Measurements from ENCODE around the gene AACS. TPM values are rescaled to one million over a fixed set of nuclear protein-coding genes. Genes with fewer than 3 reads are reported as not detected.

The AACS gene
- total RNA-seq, 1 donor from 2014 or later = 16.7 TPM

GRCh38 chr12:125151284-125151683 is 86.0 kb downstream of the AACS start:
- DNase-seq (ENCODE audit: low read depth in 2 of 2) = no peak

- no peak for DNase-seq (ENCODE audit: low read depth in 2 of 2)
Observed at GRCh38 chr12:125152463-125152862, 87.2 kb downstream of the AACS start.

- DNase-seq (ENCODE audit: low read depth in 2 of 2) = no peak
Observed at GRCh38 chr12:125155366-125155765, 90.1 kb downstream of the AACS start.

GRCh38 chr12:125157177-125157576 is 91.9 kb downstream of the AACS start:
- DNase-seq (ENCODE audit: low read depth in 2 of 2) = no peak

GRCh38 chr12:125159702-125160101 is 94.5 kb downstream of the AACS start:
- no peak for DNase-seq (ENCODE audit: low read depth in 2 of 2)

GRCh38 chr12:125160281-125160955 is 95.2 kb downstream of the AACS start:
- no peak for DNase-seq (ENCODE audit: low read depth in 2 of 2)

GRCh38 chr12:125161712-125162022 is 96.4 kb downstream of the AACS start:
- no peak for DNase-seq (ENCODE audit: low read depth in 2 of 2)

- no peak for DNase-seq (ENCODE audit: low read depth in 2 of 2)
Observed at GRCh38 chr12:125162489-125163028, 97.3 kb downstream of the AACS start.

- no peak for DNase-seq (ENCODE audit: low read depth in 2 of 2)
Observed at GRCh38 chr12:125163148-125163547, 97.9 kb downstream of the AACS start.

- DNase-seq (ENCODE audit: low read depth in 2 of 2) = no peak
Observed at GRCh38 chr12:125164541-125164940, 99.3 kb downstream of the AACS start.

GRCh38 chr12:125166041-125166440 is 100.8 kb downstream of the AACS start:
- DNase-seq (ENCODE audit: low read depth in 2 of 2) = no peak

GRCh38 chr12:125167658-125168057 is 102.4 kb downstream of the AACS start:
- no peak for DNase-seq (ENCODE audit: low read depth in 2 of 2)

GRCh38 chr12:125169451-125169850 is 104.2 kb downstream of the AACS start:
- DNase-seq (ENCODE audit: low read depth in 2 of 2) = no peak

- DNase-seq (ENCODE audit: low read depth in 2 of 2) = no peak
Observed at GRCh38 chr12:125169870-125170269, 104.6 kb downstream of the AACS start.

- no peak for DNase-seq (ENCODE audit: low read depth in 2 of 2)
Observed at GRCh38 chr12:125171267-125171666, 106.0 kb downstream of the AACS start.

- no peak for DNase-seq (ENCODE audit: low read depth in 2 of 2)
Observed at GRCh38 chr12:125172231-125172850, 107.1 kb downstream of the AACS start.

GRCh38 chr12:125175576-125175975 is 110.3 kb downstream of the AACS start:
- DNase-seq (ENCODE audit: low read depth in 2 of 2) = no peak

GRCh38 chr12:125178222-125178621 is 113.0 kb downstream of the AACS start:
- no peak for DNase-seq (ENCODE audit: low read depth in 2 of 2)

GRCh38 chr12:125180144-125180543 is 114.9 kb downstream of the AACS start:
- DNase-seq (ENCODE audit: low read depth in 2 of 2) = no peak

- no peak for DNase-seq (ENCODE audit: low read depth in 2 of 2)
Observed at GRCh38 chr12:125181107-125181506, 115.9 kb downstream of the AACS start.

- DNase-seq (ENCODE audit: low read depth in 2 of 2) = peak; percentile 77 to 78
Observed at GRCh38 chr12:125183187-125184067, 118.2 kb downstream of the AACS start.

- no peak for DNase-seq (ENCODE audit: low read depth in 2 of 2)
Observed at GRCh38 chr12:125184213-125184967, 119.2 kb downstream of the AACS start.

All from lung microvascular endothelial cell (primary cell).